Testis (tissue), 3 donors: ENCODE measurements around the gene HNF4A. TPM values are rescaled to one million over a fixed set of nuclear protein-coding genes. Genes with fewer than 3 reads are reported as not detected.
"Not testable (repeated sequence)": the region's sequence is repeated elsewhere in the genome, so short reads cannot be mapped to it uniquely, and the experiment has no call there.

Experiments used
- DNase-seq: peaks from one replicate; pipeline ENCODE4 v3.0.0-alpha.2; 2019
- H3K27ac ChIP-seq, 2 donors: fragments of 200-600 bp; sonication (generic); one replicate each; pipeline ENCODE4 v1.5.1; 2019
- H3K27me3 ChIP-seq: fragments of 200-600 bp; sonication (generic); one replicate; pipeline ENCODE4 v1.5.1; 2019
- H3K36me3 ChIP-seq: fragments of 200-600 bp; sonication (generic); one replicate; pipeline ENCODE4 v1.5.1; 2017; ENCODE audit warnings: low read depth; ENCODE audit errors: missing control alignments
- H3K4me1 ChIP-seq: fragments of 200-600 bp; sonication (generic); one replicate; pipeline ENCODE4 v1.5.1; 2019
- H3K4me3 ChIP-seq, 2 donors: fragments of 200-600 bp; sonication (generic); one replicate each; pipeline ENCODE4 v1.5.1; 2017 to 2019
- H3K9me3 ChIP-seq: fragments of 200-600 bp; sonication (generic); one replicate; pipeline ENCODE4 v1.5.1; 2017
- CTCF ChIP-seq, 3 experiments: fragments of 450-650 bp in 2 of 3; fragments of 200-600 bp in 1 of 3; sonication (generic) in 1 of 3; IDR thresholded peaks; one replicate each; pipeline ENCODE4 v1.5.1; 2016 to 2019; ENCODE audit warnings: antibody characterized with exemption in 3 of 3, mild to moderate bottlenecking in 2 of 3, moderate library complexity in 1 of 3
- POLR2A ChIP-seq: fragments of 450-650 bp; IDR thresholded peaks from one replicate; pipeline ENCODE4 v1.6.1; 2017; ENCODE audit warnings: antibody characterized with exemption, mild to moderate bottlenecking, moderate library complexity
- WGBS, 2 donors: methylation state at CpG; one replicate each; pipeline ENCODE4 v1.1.5; 2018; 5-methylcytosine and 5-hydroxymethylcytosine counted together
- intact Hi-C: fragments of 100-400 bp; cut with DNase I; formaldehyde crosslinking; loops from one replicate; pipeline ENCODE4 v1.15.1; 2023; ENCODE audit warnings: low total_unique reads
- polyA plus RNA-seq: library from polyadenylated mRNA; stranded (reverse); fragments of 350-450 nt; fragmentation: Illumina TruSeq; extraction: RNeasy Lipid Tissue Mini Kit (QIAGEN cat#74804); gene quantifications from one replicate; pipeline ENCODE4 v1.2.3, GENCODE V29; 2014; ENCODE audit warnings: low read depth, low replicate concordance; ENCODE audit not compliant: insufficient read depth
- total RNA-seq, 2 donors: library from RNA; depleted of rRNA; stranded (reverse); fragments of >200 nt; gene quantifications; one replicate each; pipeline ENCODE4 v1.2.3, GENCODE V29; 2016

Gene HNF4A
- total and polyA plus RNA-seq, 3 donors from 2014 or later, result 1.2 to 2.5 (median 1.4) TPM

- TF ChIP-seq POLR2A, result no peak
- Histone ChIP-seq H3K27ac (no peak overlapping the region), H3K4me3 (no peak overlapping the region), H3K4me1 (no peaks in the 10 kb centered on the region), H3K36me3 (no peaks in the 10 kb centered on the region), H3K27me3 (no peaks in the 10 kb centered on the region), H3K9me3 (no peaks in the 10 kb centered on the region)
- WGBS, 2 donors, result 93 to 94% methylated on average over 5 to 8 of the region's 8 CpGs
- no peak for DNase-seq
- intact Hi-C loops, result no loop called here
Measured at GRCh38 chr20:44345147-44345546, 10.4 kb upstream of the HNF4A start.

- DNase-seq, intact Hi-C loops, H3K27ac ChIP-seq, H3K36me3 ChIP-seq, H3K27me3 ChIP-seq, H3K4me3 ChIP-seq, H3K9me3 ChIP-seq, H3K4me1 ChIP-seq: not testable (repeated sequence)
- 94 to 96% methylated on average over 10 of the region's 10 CpGs for WGBS, 2 donors
Measured at GRCh38 chr20:44345941-44346340, 9.6 kb upstream of the HNF4A start.

GRCh38 chr20:44348168-44348659 lies 7.3 kb upstream of the HNF4A start:
- Histone ChIP-seq H3K4me1 (peaks cover 5% of the 10 kb centered on the region), H3K36me3 (no peaks in the 10 kb centered on the region), H3K9me3 (no peaks in the 10 kb centered on the region), H3K27ac (no peak overlapping the region), H3K27me3 (no peaks in the 10 kb centered on the region), H3K4me3 (no peak overlapping the region)
- no peak for TF ChIP-seq POLR2A
- no peak for TF ChIP-seq CTCF (IDR thresholded peaks at IDR 0.05)
- intact Hi-C loops, result no loop called here
- no peak for DNase-seq
- 91 to 92% methylated on average over 4 of the region's 4 CpGs for WGBS, 2 donors

- no peak overlapping the region for H3K27ac ChIP-seq
- intact Hi-C loops, result no loop called here
- H3K4me1 ChIP-seq, result peaks cover 5% of the 10 kb centered on the region
- no peaks in the 10 kb centered on the region for H3K27me3 ChIP-seq
- no peak for TF ChIP-seq POLR2A
- no peak for TF ChIP-seq CTCF (IDR thresholded peaks at IDR 0.05)
- WGBS, 2 donors, result 84% methylated on average over 3 of the region's 3 CpGs
- no peaks in the 10 kb centered on the region for H3K36me3 ChIP-seq
- H3K9me3 ChIP-seq, result no peaks in the 10 kb centered on the region
- no peak overlapping the region for H3K4me3 ChIP-seq
- DNase-seq, result no peak
Measured at GRCh38 chr20:44349349-44349748, 6.2 kb upstream of the HNF4A start.

- DNase-seq, result no peak
- Histone ChIP-seq H3K4me1 (peaks cover 5% of the 10 kb centered on the region), H3K27me3 (no peaks in the 10 kb centered on the region), H3K36me3 (no peaks in the 10 kb centered on the region), H3K9me3 (no peaks in the 10 kb centered on the region), H3K27ac (no peak overlapping the region), H3K4me3 (no peak overlapping the region)
- no peak for TF ChIP-seq POLR2A
- TF ChIP-seq CTCF (IDR thresholded peaks at IDR 0.05), result no peak
- intact Hi-C loops, result no loop called here
- WGBS, 2 donors, result 43 to 55% methylated on average over 6 of the region's 6 CpGs
Measured at GRCh38 chr20:44350567-44350966, 4.9 kb upstream of the HNF4A start.

GRCh38 chr20:44354979-44355497 lies 461 bp upstream of the HNF4A start:
- intact Hi-C loops, result no loop called here
- Histone ChIP-seq H3K27ac (no peak overlapping the region), H3K36me3 (no peaks in the 10 kb centered on the region), H3K9me3 (no peaks in the 10 kb centered on the region), H3K4me3 (peak overlapping the region in 1 of 2 donors; percentile 20), H3K27me3 (no peaks in the 10 kb centered on the region), H3K4me1 (peaks cover 5% of the 10 kb centered on the region)
- 76 to 77% methylated on average over 6 of the region's 6 CpGs for WGBS, 2 donors
- no peak for TF ChIP-seq POLR2A
- no peak for DNase-seq
